IPS-NIHi7 (cell line): ENCODE measurements around the gene PSMD13.
A peak's percentile ranks its signal among the peaks of the same experiment; 100 is the strongest.
"Not testable (repeated sequence)": the region's sequence is repeated elsewhere in the genome, so short reads cannot be mapped to it uniquely, and the experiment has no call there.

Experiments
- DNase-seq: peaks from one replicate; pipeline ENCODE4 v3.0.0; 2012; ENCODE audit warnings: mixed read lengths; ENCODE audit errors: extremely low spot score

PSMD13 gene

DNA sequence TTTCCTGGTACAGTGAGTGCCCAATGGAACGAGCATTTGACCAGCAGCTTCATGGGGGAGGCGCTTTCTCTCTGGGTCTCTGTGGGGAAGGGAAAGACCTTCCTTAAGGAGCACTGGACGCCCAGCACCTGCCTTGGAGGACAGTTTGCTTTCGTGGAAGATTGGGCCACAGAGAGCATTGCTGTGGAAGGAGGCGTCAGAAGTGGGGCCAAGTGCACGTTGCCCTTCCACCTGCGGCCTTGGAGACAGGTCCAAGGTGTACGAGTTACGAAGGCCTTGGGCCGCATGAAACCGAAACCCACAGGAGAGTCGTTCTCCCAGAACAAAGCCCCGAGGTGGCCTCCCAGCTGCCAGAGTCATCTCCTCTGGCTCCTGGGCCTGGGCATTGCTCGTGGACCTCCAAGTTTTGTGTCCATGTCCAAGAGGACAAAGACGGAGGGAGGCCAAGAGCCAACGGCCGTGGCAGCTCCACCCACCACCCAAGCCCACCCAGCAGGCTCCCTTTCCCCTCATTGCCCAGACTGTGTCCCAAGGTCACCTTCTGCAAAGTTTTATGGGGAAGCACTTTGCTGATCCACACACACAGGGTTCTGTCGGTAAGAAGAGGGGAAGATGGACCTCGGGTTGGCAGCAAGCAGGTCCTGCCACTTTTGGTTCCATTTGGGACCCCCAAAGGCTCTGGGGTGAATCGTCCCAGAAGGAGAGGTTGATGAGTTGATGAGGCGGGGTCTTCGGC, 35.6 kb downstream of the PSMD13 start:
- peak; percentile 3 for DNase-seq

DNA sequence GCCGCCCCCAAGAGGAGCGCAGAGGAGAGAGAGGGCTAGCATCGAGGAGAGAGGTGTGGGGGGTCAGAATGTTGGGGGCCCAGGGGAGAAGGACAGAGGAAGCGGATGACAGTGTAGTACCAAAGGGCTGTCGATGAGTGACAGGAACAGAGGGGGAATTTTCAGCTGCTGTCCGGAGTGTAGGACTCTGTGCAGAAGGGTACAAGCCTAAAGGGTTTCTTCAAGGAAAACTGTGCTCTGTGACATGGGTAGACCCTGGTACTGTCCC, 36.1 kb downstream of the PSMD13 start:
- DNase-seq, result no peak

DNA sequence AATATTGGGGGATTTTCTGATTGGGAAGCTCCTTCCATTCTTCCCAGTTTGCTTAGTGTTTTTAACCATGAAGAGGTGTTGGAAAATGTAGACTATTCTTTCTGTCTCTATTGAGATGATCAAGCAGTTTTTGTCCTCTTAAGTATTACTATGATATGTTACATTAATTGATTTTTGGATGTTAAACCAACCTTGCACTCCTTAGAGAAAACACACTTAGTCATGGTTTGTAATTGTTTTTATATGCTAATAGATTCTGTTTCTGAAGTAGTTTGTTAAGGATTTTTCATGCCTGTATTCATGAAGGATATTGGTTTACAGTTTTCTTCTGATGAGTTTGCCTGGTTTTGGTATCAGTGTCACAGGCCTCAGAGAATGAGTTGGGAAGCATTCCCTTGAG, 39.4 kb downstream of the PSMD13 start:
- DNase-seq, result no peak

DNA sequence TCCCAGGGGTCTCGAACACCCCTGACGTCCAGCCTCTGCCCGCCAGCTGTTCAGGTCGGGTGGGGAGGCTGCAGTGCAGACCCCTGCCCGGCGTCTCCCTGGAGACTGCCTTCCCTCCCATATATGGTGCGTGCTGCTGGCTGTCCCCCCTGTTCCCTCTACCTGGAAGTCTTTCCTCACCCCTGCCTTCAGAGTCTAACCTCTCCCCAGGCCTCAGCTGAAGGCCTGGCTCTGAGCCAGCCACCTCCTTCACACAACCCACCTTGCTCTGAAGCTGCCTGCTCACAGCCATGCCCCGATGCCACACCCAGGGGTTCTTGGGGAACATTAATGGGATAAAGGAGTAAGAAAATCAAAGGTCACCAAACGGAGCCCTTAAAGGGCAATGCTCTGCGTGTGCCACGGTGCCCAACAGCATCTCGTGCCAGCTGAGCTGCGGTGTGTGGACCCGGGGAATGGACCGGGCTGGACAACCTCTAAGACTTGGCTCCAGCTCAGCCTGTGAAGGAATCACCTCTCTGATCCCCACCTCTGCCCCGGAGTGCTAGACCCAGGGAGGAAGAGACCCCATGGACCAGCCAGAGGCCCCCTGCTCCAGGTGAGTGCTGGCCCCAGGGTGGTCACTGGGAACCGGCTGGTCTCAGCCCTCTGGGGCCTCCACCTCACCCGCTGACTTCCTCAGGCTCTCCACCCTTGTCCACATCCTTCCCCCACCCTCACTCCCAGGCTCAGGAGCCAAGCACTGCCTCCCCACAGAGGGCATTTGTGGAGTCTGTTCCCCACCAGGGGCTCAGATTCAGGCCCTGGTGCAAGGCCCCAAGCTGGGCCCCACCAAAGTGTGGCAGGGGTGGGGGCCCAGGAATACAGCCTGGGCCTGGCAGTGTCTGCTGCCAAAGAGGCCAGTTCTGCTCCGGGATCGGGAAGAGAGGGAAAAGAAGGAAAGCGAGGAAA, 41.5 kb downstream of the PSMD13 start, which contains the start of gene NLRP6:
Gene NLRP6, plus strand, starts transcription at position 407 of the 951 bp plus-strand sequence. Its CDS starts 163 bp downstream, at position 570.
- DNase-seq, result no peak

DNA sequence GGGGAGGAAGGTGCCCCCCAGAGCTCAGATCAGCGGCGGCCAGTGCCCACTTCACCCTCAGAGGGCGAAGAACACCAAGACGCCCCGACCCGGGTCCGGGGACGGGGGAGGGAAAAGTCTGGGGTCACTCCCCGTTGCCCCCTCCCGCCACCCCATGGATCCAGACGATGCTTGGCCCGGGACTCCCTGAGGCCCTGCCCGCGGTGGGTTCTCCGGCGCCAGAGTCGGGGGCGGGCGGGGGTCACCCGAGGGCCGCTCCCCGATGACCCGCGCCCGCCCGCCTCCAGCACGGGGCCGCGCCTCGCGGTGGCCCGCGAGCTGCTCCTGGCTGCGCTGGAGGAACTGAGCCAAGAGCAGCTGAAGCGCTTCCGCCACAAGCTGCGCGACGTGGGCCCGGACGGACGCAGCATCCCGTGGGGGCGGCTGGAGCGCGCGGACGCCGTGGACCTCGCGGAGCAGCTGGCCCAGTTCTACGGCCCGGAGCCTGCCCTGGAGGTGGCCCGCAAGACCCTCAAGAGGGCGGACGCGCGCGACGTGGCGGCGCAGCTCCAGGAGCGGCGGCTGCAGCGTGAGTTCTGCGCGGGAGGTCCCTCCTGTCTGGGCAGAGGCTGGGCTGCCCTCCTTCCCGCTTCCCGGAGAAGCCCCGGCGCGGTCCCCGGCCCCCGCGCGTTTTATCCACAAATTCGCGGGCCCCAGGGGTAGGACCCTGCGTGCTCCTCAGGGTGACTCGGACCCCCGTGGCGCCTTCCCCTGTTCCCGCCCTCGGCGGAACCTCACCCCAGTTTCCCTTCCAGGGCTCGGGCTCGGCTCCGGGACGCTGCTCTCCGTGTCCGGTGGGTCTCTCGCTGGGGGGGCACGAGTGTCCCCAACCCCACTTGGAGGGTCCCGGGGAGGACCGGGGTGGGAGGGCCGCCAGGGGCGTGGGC, 42.5 kb downstream of the PSMD13 start:
- DNase-seq, result no peak

DNA sequence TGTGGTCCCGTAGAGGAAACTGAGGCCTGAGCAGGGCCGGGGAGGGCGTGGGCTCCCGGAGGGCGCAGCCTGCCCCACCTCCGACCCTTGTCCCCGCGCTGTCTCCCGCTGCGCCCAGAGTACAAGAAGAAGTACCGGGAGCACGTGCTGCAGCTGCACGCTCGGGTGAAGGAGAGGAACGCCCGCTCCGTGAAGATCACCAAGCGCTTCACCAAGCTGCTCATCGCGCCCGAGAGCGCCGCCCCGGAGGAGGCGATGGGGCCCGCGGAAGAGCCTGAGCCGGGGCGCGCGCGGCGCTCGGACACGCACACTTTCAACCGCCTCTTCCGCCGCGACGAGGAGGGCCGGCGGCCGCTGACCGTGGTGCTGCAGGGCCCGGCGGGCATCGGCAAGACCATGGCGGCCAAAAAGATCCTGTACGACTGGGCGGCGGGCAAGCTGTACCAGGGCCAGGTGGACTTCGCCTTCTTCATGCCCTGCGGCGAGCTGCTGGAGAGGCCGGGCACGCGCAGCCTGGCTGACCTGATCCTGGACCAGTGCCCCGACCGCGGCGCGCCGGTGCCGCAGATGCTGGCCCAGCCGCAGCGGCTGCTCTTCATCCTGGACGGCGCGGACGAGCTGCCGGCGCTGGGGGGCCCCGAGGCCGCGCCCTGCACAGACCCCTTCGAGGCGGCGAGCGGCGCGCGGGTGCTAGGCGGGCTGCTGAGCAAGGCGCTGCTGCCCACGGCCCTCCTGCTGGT, 43.4 kb downstream of the PSMD13 start:
- DNase-seq, result no peak

DNA sequence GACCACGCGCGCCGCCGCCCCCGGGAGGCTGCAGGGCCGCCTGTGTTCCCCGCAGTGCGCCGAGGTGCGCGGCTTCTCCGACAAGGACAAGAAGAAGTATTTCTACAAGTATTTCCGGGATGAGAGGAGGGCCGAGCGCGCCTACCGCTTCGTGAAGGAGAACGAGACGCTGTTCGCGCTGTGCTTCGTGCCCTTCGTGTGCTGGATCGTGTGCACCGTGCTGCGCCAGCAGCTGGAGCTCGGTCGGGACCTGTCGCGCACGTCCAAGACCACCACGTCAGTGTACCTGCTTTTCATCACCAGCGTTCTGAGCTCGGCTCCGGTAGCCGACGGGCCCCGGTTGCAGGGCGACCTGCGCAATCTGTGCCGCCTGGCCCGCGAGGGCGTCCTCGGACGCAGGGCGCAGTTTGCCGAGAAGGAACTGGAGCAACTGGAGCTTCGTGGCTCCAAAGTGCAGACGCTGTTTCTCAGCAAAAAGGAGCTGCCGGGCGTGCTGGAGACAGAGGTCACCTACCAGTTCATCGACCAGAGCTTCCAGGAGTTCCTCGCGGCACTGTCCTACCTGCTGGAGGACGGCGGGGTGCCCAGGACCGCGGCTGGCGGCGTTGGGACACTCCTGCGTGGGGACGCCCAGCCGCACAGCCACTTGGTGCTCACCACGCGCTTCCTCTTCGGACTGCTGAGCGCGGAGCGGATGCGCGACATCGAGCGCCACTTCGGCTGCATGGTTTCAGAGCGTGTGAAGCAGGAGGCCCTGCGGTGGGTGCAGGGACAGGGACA, 44.1 kb downstream of the PSMD13 start:
- no peak for DNase-seq

DNA sequence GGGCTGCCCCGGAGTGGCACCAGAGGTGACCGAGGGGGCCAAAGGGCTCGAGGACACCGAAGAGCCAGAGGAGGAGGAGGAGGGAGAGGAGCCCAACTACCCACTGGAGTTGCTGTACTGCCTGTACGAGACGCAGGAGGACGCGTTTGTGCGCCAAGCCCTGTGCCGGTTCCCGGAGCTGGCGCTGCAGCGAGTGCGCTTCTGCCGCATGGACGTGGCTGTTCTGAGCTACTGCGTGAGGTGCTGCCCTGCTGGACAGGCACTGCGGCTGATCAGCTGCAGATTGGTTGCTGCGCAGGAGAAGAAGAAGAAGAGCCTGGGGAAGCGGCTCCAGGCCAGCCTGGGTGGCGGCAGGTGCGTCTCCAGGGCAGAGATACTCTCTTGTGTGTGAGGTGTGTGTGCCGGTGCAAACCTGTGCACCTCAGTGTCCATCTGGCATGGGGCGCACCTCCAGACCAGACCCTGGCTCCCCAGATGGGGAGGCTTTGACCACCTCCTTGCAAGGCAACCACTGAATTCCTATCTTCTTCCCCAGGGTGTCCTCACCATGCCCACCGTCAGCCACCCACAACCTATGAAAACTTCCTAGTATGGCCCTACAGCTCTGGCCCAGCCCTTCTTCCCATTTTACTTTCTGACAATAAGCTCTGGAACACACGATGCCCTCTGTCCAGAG, 44.8 kb downstream of the PSMD13 start:
- DNase-seq, result no peak

DNA sequence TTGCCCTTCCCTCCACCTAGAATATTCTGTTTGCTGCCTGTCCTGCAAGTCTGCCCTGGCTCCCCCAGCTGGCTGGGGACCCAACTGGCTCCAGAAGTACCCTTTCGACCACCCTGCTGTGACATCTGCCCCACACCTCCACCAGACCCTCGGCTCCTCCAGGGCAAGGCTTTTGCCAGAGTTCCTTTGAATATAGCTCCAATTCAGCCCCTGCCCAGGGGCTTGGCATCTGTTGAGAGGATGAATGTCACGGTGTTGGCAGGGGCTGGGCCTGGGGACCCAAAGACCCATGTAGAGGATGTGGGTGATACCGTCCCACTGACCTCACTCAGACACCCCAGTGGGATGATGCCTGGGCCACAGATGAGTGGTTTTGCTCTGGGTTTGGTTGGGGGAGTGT, 45.4 kb downstream of the PSMD13 start:
- DNase-seq, result no peak

DNA sequence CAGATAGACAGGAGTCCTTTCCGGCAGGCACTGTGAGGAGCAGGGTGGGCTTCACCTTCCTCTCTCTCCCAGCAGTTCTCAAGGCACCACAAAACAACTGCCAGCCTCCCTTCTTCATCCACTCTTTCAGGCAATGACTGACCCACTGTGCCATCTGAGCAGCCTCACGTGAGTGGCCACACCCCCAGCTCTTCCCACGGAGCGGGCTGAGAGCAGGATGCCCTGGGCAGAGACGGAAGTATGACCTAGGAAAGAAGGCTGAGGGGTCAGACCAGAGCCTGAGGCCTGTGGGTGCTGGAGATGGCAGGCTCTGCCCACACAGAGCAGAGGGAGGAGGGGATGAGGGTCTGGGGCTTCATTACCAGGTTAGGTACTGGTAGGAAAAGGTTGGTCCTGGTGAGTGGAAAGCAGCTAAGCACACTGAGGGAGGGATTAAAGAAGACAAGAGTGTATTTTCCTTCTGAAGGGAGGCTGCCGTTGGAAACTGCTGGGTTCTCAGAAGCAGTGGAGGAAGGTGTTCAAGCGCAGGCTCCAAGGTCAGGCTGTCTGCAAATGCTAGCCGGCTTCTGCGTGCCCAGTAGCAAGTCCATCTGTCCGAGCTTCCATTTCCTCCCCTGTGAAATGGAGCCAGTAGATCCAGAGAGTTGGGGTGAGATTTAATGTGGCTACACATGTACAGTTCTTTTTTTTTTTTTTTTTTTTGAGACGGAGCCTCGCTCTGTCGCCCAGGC, 46.0 kb downstream of the PSMD13 start:
- no peak for DNase-seq

DNA sequence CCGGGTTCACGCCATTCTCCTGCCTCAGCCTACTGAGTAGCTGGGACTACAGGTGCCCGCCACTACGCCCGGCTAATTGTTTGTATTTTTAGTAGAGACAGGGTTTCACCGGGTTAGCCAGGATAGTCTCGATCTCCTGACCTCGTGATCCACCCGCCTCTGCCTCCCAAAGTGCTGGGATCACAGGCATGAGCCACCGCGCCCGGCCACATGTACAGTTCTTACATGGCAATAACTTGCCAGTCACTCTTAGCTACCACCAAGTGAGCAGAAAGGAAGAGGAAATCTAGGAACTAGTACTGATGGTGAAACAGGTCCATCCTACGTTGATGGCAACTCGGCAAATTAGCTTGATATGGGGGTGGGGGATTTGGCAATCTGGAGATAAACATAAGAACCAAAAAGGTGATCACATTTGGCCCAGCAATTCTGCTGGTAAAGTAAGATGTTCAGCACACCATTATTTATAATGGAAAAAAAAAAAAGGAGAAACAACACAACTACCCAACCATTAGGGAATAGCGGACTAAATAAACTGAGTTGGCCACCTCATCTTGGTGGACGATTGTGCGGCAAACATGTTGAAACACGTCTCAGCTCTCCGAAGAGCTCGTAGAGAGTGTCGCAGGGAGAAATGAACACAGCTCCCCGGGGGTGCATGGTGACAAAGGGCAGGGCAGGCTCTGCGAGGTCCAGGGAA, 46.8 kb downstream of the PSMD13 start:
- no peak for DNase-seq

DNA sequence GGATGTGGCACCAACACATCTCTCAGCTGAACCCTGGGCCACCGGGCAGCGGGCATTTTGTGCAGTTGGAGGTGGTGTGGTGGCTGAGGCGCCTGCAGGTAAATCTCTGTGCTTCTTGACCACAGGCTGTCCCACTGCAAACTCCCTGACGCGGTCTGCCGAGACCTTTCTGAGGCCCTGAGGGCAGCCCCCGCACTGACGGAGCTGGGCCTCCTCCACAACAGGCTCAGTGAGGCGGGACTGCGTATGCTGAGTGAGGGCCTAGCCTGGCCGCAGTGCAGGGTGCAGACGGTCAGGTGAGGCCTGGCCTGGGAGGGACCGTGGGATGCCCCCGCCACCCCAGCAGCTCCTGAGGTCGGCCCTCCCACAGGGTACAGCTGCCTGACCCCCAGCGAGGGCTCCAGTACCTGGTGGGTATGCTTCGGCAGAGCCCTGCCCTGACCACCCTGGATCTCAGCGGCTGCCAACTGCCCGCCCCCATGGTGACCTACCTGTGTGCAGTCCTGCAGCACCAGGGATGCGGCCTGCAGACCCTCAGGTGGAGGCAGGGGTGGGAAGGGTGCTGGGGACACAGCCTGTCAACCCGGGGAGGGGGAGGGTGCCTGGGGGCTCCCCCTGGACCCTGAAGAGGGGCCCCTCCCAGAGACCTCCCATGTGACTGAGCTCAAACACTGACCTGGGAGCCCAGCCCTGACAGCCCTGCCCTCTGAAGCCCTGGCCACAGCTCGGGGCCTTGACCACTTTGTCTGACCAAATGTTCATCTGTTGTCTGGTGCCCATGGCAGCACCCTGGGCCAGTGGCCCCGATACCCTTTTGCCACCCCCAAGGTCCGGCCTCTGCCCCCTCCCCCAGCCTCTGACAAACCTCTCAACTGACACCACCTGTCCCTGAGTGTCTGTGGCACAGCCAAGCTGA, 47.6 kb downstream of the PSMD13 start:
- DNase-seq, result no peak

DNA sequence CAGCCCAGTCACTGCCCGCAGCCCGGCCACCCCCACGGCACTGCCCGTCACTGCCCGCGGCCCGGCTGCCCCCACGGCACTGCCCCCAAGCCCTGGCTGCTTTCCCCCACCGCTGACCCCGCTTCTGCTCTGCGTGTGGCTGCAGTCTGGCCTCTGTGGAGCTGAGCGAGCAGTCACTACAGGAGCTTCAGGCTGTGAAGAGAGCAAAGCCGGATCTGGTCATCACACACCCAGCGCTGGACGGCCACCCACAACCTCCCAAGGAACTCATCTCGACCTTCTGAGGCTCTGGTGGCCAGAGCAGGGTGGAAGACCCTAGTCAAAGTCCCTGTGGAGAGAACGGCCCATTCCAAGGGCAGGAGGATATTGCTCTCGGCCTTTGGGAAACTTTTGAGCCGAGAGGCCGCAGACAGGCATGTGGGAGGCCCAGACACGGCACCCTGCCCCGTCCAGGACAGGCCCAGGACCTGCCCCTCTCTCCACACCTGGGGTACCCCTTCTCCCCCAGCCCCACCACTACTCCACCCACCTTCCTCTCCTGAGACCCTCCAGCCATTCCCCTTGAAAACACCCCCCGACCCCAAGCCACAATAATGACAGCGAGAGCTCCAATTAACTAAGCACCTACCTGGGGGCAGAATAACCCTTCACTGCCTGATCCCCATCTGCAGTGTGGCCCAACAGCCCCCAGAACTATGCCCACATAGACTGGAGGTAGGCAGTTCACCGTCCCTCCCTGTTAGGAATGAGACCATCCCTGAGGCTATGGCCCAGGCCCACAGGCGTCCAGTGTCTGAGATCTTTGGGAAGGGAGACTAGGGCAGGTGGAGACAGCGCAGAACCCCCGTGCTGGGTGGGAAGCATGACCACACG, 48.5 kb downstream of the PSMD13 start:
- no peak for DNase-seq

DNA sequence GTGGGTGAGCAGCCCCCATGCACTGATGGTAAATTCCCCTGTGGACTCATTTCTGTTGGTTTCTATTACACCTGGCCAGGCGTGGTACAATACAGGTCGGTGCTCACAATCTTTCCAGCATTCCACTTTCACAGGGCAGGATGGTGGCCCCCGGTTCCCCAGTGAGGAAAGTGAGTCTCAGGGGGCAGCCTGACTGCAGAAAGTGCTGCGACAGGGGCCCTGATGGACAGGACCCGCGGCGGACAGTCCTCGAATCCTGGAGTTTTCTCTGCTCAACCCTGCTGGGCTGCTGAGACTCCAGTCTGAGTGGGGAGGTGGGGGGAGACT, 49.1 kb downstream of the PSMD13 start:
- DNase-seq, result no peak

DNA sequence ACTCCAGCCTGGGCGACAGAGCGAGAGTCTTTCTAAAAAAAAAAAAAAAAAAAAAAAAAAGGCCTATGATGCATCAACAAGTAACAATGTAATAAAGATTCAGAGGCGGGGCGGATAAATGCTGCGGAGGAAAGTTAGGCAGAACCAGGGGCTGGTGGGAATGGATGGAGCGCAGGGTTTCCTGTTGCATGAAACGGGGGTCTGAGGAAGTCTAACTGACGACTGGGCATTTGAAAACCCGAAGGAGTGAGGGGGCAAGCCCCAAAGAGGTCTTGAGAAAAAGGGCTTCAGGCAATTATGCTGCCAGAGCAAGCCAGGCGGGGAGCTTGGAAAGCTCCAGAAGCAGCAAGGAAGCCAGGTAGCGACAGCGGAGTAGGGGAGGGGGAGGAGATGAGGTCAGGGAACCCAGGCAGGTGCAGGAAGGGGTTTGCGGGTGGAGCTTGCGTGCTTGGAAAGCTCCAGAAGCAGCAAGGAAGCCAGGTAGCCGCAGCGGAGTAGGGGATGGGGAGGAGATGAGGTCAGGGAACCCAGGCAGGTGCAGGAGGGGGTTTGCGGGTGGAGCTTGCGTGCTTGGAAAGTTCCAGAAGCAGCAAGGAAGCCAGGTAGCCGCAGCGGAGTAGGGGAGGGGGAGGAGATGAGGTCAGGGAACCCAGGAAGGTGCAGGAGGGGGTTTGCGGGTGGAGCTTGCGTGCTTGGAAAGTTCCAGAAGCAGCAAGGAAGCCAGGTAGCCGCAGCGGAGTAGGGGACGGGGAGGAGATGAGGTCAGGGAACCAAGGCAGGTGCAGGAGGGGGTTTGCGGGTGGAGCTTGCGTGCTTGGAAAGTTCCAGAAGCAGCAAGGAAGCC, 50.4 kb downstream of the PSMD13 start:
- DNase-seq, result not testable (repeated sequence)
